H9 (cell line): ENCODE results near the gene FAM217B. TPM values are rescaled to one million over a fixed set of nuclear protein-coding genes. Genes with fewer than 3 reads are reported as not detected.

ENCODE experiments used
- DNase-seq: peaks from one replicate; pipeline ENCODE4 v3.0.0-alpha.2; 2017
- H2AFZ ChIP-seq: one replicate; pipeline ENCODE4 v1.6.1; 2013; ENCODE audit warnings: mild to moderate bottlenecking, low read length, control low read depth, moderate library complexity
- H2AK5ac ChIP-seq: 2 replicates; pipeline ENCODE4 v1.6.1; 2013; ENCODE audit warnings: low read length, control low read depth, mixed read lengths; ENCODE audit not compliant: insufficient read length
- H2BK120ac ChIP-seq: one replicate; pipeline ENCODE4 v1.6.1; 2013; ENCODE audit warnings: low read depth, mild to moderate bottlenecking, low read length, control low read depth, inconsistent platforms; ENCODE audit not compliant: poor library complexity, severe bottlenecking
- H2BK12ac ChIP-seq: 2 replicates; pipeline ENCODE4 v1.6.1; 2013; ENCODE audit warnings: low read length, control low read depth, mixed read lengths, low read depth; ENCODE audit not compliant: insufficient read length
- H2BK15ac ChIP-seq: 2 replicates; pipeline ENCODE4 v1.6.1; 2013; ENCODE audit warnings: low read depth, low read length, control low read depth
- H2BK20ac ChIP-seq: one replicate; pipeline ENCODE4 v1.6.1; 2013; ENCODE audit warnings: low read depth, mild to moderate bottlenecking, low read length, control low read depth, inconsistent platforms; ENCODE audit not compliant: poor library complexity, severe bottlenecking
- H2BK5ac ChIP-seq: 2 replicates; pipeline ENCODE4 v1.6.1; 2013; ENCODE audit warnings: low read length, control low read depth, mixed read lengths; ENCODE audit not compliant: insufficient read length
- H3K14ac ChIP-seq: 2 replicates; pipeline ENCODE4 v1.6.1; 2013; ENCODE audit warnings: low read length, control low read depth; ENCODE audit not compliant: insufficient read depth
- H3K18ac ChIP-seq: 2 replicates; pipeline ENCODE4 v1.6.1; 2013; ENCODE audit warnings: low read depth, mild to moderate bottlenecking, mixed read lengths, low read length, control low read depth; ENCODE audit not compliant: insufficient read length
- H3K23ac ChIP-seq: 2 replicates; pipeline ENCODE4 v1.6.1; 2013; ENCODE audit warnings: low read length, control low read depth, mixed read lengths, low read depth; ENCODE audit not compliant: insufficient read length
- H3K23me2 ChIP-seq: 2 replicates; pipeline ENCODE4 v1.6.1; 2013; ENCODE audit warnings: low read depth, mild to moderate bottlenecking, mixed read lengths, low read length, control low read depth; ENCODE audit not compliant: insufficient read length, poor library complexity, severe bottlenecking
- H3K27ac ChIP-seq: 2 replicates; pipeline ENCODE4 v1.5.1; 2013; ENCODE audit warnings: low read length, control low read depth, mixed read lengths, low read depth; ENCODE audit not compliant: insufficient read length
- H3K27me3 ChIP-seq: 2 replicates; pipeline ENCODE4 v1.6.1; 2013; ENCODE audit warnings: low read length, control low read depth, inconsistent platforms; ENCODE audit not compliant: insufficient read depth
- H3K4ac ChIP-seq: 2 replicates; pipeline ENCODE4 v1.6.1; 2013; ENCODE audit warnings: low read depth, mild to moderate bottlenecking, control low read depth, inconsistent platforms, low read length, moderate library complexity
- H3K4me1 ChIP-seq: 2 replicates; pipeline ENCODE4 v1.6.1; 2013; ENCODE audit warnings: low read length, control low read depth, inconsistent platforms; ENCODE audit not compliant: insufficient read depth
- H3K4me2 ChIP-seq: 2 replicates; pipeline ENCODE4 v1.6.1; 2013; ENCODE audit warnings: low read length, control low read depth, mixed read lengths; ENCODE audit not compliant: insufficient read length, insufficient read depth
- H3K56ac ChIP-seq: 2 replicates; pipeline ENCODE4 v1.6.1; 2013; ENCODE audit warnings: low read depth, mild to moderate bottlenecking, mixed read lengths, low read length, control low read depth; ENCODE audit not compliant: insufficient read length
- H3K79me1 ChIP-seq: 2 replicates; pipeline ENCODE4 v1.6.1; 2013; ENCODE audit warnings: low read depth, mild to moderate bottlenecking, moderate library complexity, low read length, control low read depth, inconsistent platforms; ENCODE audit not compliant: insufficient read depth, poor library complexity, severe bottlenecking
- H3K79me2 ChIP-seq: 2 replicates; pipeline ENCODE4 v1.6.1; 2013; ENCODE audit warnings: low read length, control low read depth, inconsistent platforms; ENCODE audit not compliant: insufficient read depth
- H3K9ac ChIP-seq: 2 replicates; pipeline ENCODE4 v1.6.1; 2013; ENCODE audit warnings: low read length, control low read depth, mixed read lengths; ENCODE audit not compliant: insufficient read length; ENCODE audit errors: extremely low read depth
- H3K9me3 ChIP-seq: one replicate; pipeline ENCODE4 v1.6.1; 2013; ENCODE audit warnings: low read depth, low read length, inconsistent platforms; ENCODE audit not compliant: control insufficient read depth
- H3T11ph ChIP-seq: one replicate; pipeline ENCODE4 v1.6.1; 2013; ENCODE audit warnings: mild to moderate bottlenecking, low read length, control low read depth, inconsistent platforms
- H4K20me1 ChIP-seq: one replicate; pipeline ENCODE4 v1.6.1; 2013; ENCODE audit not compliant: control insufficient read depth, insufficient read length, insufficient read depth
- H4K5ac ChIP-seq: 2 replicates; pipeline ENCODE4 v1.6.1; 2013; ENCODE audit warnings: low read depth, mild to moderate bottlenecking, mixed read lengths, low read length, control low read depth; ENCODE audit not compliant: insufficient read length
- H4K8ac ChIP-seq: replicated peaks from 2 replicates; pipeline ENCODE4 v1.6.1; 2013; ENCODE audit warnings: low read length, control low read depth, mixed read lengths, low read depth; ENCODE audit not compliant: insufficient read length
- H4K91ac ChIP-seq: 2 replicates; pipeline ENCODE4 v1.6.1; 2013; ENCODE audit warnings: low read depth, mild to moderate bottlenecking, moderate library complexity, mixed read lengths, low read length, control low read depth; ENCODE audit not compliant: insufficient read length
- H3K27ac Mint-ChIP-seq, 3 experiments: 2 replicates in 2 of 3; 3 replicates in 1 of 3; pipeline ENCODE4 v1.8.0; 2020 to 2021; ENCODE audit warnings: mixed read lengths in 3 of 3, mild to moderate bottlenecking in 1 of 3, moderate library complexity in 1 of 3
- H3K27me3 Mint-ChIP-seq: 2 replicates; pipeline ENCODE4 v1.8.0; 2021; ENCODE audit warnings: low read depth, mild to moderate bottlenecking, moderate library complexity, mixed read lengths
- H3K36me3 Mint-ChIP-seq, 3 experiments: 2 replicates in 2 of 3; 3 replicates in 1 of 3; pipeline ENCODE4 v1.8.0; 2020 to 2021; ENCODE audit warnings: low read depth in 3 of 3, mixed read lengths in 3 of 3; ENCODE audit not compliant: insufficient read depth in 1 of 3
- H3K4me1 Mint-ChIP-seq, 2 experiments: 2 replicates each; pipeline ENCODE4 v1.8.0; 2020; ENCODE audit warnings: mixed read lengths in 2 of 2
- H3K4me3 Mint-ChIP-seq, 2 experiments: 2 replicates in 1 of 2; 3 replicates in 1 of 2; pipeline ENCODE4 v1.8.0; 2020 to 2021; ENCODE audit warnings: mild to moderate bottlenecking in 2 of 2, mixed read lengths in 2 of 2, moderate library complexity in 1 of 2
- H3K9me3 Mint-ChIP-seq, 2 experiments: 2 replicates in 1 of 2; 3 replicates in 1 of 2; pipeline ENCODE4 v1.8.0; 2020; ENCODE audit warnings: mild to moderate bottlenecking in 2 of 2, mixed read lengths in 2 of 2, moderate library complexity in 1 of 2
- WGBS: extraction: QIAGEN DNeasy Blood & Tissue Kit; methylation state at CpG from one replicate; pipeline ENCODE4 v1.1.7; 2013; ENCODE audit warnings: missing lambda C conversion rate, low lambda C conversion rate, mixed read lengths; ENCODE audit not compliant: insufficient read length; ENCODE audit errors: extremely low coverage; 5-methylcytosine and 5-hydroxymethylcytosine counted together
- total RNA-seq: library from RNA; stranded (reverse); gene quantifications from 2 replicates; pipeline ENCODE4 v1.2.1, GENCODE V29; 2021
- TF ChIP-seq, protein P1 (sequence below): fragments of 200-600 bp; sonication (generic); conservative IDR thresholded peaks from 3 replicates; pipeline ENCODE4 v1.8.0; 2021; ENCODE audit warnings: antibody characterized with exemption, mild to moderate bottlenecking

Gene FAM217B
- total RNA-seq, 1 experiment from 2014 or later, result 24.5 TPM

- no peak for DNase-seq
- H3K4me3 Mint-ChIP-seq, result no peak overlapping the region
- H2BK5ac ChIP-seq, result no peak overlapping the region
- H3K23me2 ChIP-seq, result no peaks in the 10 kb centered on the region
- H3K9ac ChIP-seq, result no peak overlapping the region
- H4K5ac ChIP-seq, result no peak overlapping the region
- no peak overlapping the region for H2AFZ ChIP-seq
- H3K4me1 ChIP-seq, result no peaks in the 10 kb centered on the region
- no peaks in the 10 kb centered on the region for H3K4me1 Mint-ChIP-seq
- no peak overlapping the region for H3K27ac Mint-ChIP-seq
- no peaks in the 10 kb centered on the region for H3K9me3 ChIP-seq
- H3K4ac ChIP-seq, result no peak overlapping the region
- no peak overlapping the region for H3K18ac ChIP-seq
- H4K8ac ChIP-seq, result no peak overlapping the region
- H2BK20ac ChIP-seq, result no peak overlapping the region
- TF ChIP-seq, protein P1, sequence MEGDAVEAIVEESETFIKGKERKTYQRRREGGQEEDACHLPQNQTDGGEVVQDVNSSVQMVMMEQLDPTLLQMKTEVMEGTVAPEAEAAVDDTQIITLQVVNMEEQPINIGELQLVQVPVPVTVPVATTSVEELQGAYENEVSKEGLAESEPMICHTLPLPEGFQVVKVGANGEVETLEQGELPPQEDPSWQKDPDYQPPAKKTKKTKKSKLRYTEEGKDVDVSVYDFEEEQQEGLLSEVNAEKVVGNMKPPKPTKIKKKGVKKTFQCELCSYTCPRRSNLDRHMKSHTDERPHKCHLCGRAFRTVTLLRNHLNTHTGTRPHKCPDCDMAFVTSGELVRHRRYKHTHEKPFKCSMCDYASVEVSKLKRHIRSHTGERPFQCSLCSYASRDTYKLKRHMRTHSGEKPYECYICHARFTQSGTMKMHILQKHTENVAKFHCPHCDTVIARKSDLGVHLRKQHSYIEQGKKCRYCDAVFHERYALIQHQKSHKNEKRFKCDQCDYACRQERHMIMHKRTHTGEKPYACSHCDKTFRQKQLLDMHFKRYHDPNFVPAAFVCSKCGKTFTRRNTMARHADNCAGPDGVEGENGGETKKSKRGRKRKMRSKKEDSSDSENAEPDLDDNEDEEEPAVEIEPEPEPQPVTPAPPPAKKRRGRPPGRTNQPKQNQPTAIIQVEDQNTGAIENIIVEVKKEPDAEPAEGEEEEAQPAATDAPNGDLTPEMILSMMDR, result no peak
- no peaks in the 10 kb centered on the region for H3K79me1 ChIP-seq
- no peak overlapping the region for H3T11ph ChIP-seq
- H3K27me3 ChIP-seq, result no peaks in the 10 kb centered on the region
- H4K91ac ChIP-seq, result no peak overlapping the region
- no peak overlapping the region for H2BK15ac ChIP-seq
- H3K79me2 ChIP-seq, result no peaks in the 10 kb centered on the region
- H3K36me3 Mint-ChIP-seq, result no peaks in the 10 kb centered on the region
- H3K4me2 ChIP-seq, result no peak overlapping the region
- no peak overlapping the region for H3K23ac ChIP-seq
- H3K9me3 Mint-ChIP-seq, result peaks cover 0 to 8% of the 10 kb centered on the region in 2 experiments; a peak in 2 of 5 replicates
- no peak overlapping the region for H2BK12ac ChIP-seq
- no peak overlapping the region for H2BK120ac ChIP-seq
- H3K56ac ChIP-seq, result no peak overlapping the region
- no peaks in the 10 kb centered on the region for H4K20me1 ChIP-seq
- no peak overlapping the region for H2AK5ac ChIP-seq
- no peak overlapping the region for H3K14ac ChIP-seq
- peaks cover 28% of the 10 kb centered on the region for H3K27me3 Mint-ChIP-seq
- WGBS, result no CpG with 5 or more reads among the region's 1 CpG
- H3K27ac ChIP-seq, result no peak overlapping the region
Measured at GRCh38 chr20:59891581-59891980, 48.6 kb upstream of the FAM217B start.
